Measurements from ENCODE around the gene POLR2B.

POLR2B gene

DNA sequence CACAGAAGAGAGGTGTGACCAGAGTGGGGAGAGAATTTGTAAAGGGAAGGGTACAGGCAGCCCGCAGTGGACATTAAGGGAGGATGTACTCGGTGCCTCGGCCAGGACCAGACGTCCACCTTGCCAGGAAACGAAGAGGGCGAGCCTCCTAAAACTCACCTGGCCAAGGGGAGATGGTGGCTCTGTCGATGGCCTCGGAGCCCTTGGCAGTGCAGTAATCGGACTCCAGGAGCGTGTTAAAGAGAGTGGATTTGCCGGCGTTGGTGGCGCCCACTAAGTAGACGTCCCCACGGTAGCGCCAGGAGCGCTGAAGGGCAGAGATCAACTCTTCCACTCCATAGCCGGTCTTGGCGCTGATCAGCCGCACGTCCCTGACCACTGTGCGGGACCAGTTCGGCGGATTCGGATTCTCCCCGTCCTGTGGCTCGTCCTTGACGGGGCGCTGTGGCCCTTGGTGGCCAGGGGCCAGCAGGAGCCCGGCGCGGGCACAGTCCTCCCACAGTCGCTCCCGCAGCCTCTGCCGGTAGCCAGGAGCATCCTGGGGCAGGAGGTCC is 2.3 kb upstream of the POLR2B start:
- H3K9me3 ChIP-seq (ENCODE audit: control insufficient read depth, insufficient read depth, low read depth, low read length): no peaks in the 10 kb centered on the region
- POLR2A ChIA-PET: interaction anchor here (0.8 to 3.4 kb wide), 6 partner anchors 12 to 157 kb away, joined by 3 to 15 read pairs (median 6); partner anchors contain the start of genes IGFBP7 and REST
- H3K4me1 ChIP-seq (ENCODE audit: control insufficient read depth, insufficient read depth, low read length): no peaks in the 10 kb centered on the region
- peak overlapping the region; percentile 82 for H3K4me3 ChIP-seq (ENCODE audit: low read depth, low read length)
- no peak overlapping the region; the same call in 1 of the 2 replicates for H3K27ac ChIP-seq (ENCODE audit: extremely low read depth, low read depth, low read length)
- TF ChIP-seq OSR2 (tag by site-specific recombination; IDR thresholded peaks at IDR 0.05): peak; percentile 35; the same call in 1 of the 2 replicates
- TF ChIP-seq ZNF335 (tag by site-specific recombination; conservative IDR thresholded peaks at IDR 0.05): 0 out of 2 replicates have a peak, but pooled peaks have one; percentile 10
- no peak for TF ChIP-seq ZNF510 (tag by site-specific recombination; IDR thresholded peaks at IDR 0.05; ENCODE audit: insufficient replicate concordance)
- 0 out of 2 replicates have a peak, but pooled peaks have one; percentile 30 for TF ChIP-seq GLIS2 (tag by site-specific recombination; IDR thresholded peaks at IDR 0.05)
- CTCF ChIA-PET: interaction anchor here (2.1 kb wide), 1 partner anchor 68 kb away, joined by 4 read pairs; no protein-coding TSS in a partner anchor
- H3K36me3 ChIP-seq (ENCODE audit: control insufficient read depth in 2 of 2, insufficient read depth in 1 of 2, low read length in 2 of 2): peaks cover 7 to 36% of the 10 kb centered on the region in 2 experiments

DNA sequence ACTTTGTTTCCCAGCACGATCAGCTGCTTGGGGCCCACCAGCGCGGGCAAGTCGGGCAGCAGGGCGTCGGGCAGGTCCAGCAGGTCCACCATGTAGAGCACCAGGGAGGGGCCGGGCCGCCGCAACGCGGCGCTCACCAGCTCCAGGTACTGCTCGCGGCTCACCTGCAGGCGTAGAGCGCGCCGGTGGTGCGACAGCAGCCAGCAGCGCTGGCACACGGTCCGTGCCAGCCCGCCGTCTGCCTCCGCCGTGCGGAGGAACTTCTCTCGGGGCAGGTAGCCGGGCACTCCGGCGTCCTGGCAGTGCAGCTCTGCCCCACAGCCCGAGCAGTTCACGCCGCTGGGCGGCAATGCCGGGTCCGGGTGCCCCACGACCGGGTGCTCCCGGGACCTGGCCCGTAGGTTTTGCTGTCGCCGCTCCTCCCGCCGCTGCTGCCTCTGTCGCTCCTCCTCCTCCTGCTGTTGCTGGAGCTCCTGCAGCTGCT is 1.8 kb upstream of the POLR2B start:
- H3K36me3 ChIP-seq (ENCODE audit: control insufficient read depth in 2 of 2, insufficient read depth in 1 of 2, low read length in 2 of 2): peaks cover 6 to 31% of the 10 kb centered on the region in 2 experiments
- ChIA-PET CTCF (interaction anchor here (0.7 to 2.1 kb wide), 2 partner anchors 20 to 68 kb away, joined by 3 to 4 read pairs; no protein-coding TSS in a partner anchor), POLR2A (interaction anchor here (0.8 to 3.4 kb wide), 12 partner anchors 11 to 590 kb away, joined by 3 to 16 read pairs (median 6); partner anchors contain the start of genes AASDH, IGFBP7, PAICS and PPAT)
- no peaks in the 10 kb centered on the region for H3K4me1 ChIP-seq (ENCODE audit: control insufficient read depth, insufficient read depth, low read length)
- H3K9me3 ChIP-seq (ENCODE audit: control insufficient read depth, insufficient read depth, low read depth, low read length): no peaks in the 10 kb centered on the region
- peak overlapping the region; percentile 82 for H3K4me3 ChIP-seq (ENCODE audit: low read depth, low read length)
- H3K27ac ChIP-seq (ENCODE audit: extremely low read depth, low read depth, low read length): peak overlapping the region; percentile 11; the same call in 1 of the 2 replicates
- TF ChIP-seq ZNF610 (tag by site-specific recombination; IDR thresholded peaks at IDR 0.05; ENCODE audit: borderline replicate concordance) (peak; percentile 62; the same call in 1 of the 2 replicates), ZNF501 (tag by site-specific recombination; IDR thresholded peaks at IDR 0.05) (0 out of 2 replicates have a peak, but pooled peaks have one; percentile 10), ZNF514 (tag by site-specific recombination; IDR thresholded peaks at IDR 0.05) (no peak), ZBTB8A (tag by site-specific recombination; IDR thresholded peaks at IDR 0.05) (peak; percentile 44; the same call in 1 of the 2 replicates), RBAK (tag by site-specific recombination; IDR thresholded peaks at IDR 0.05) (no peak), ZIC2 (tag by site-specific recombination; IDR thresholded peaks at IDR 0.05) (peak; percentile 56; the same call in 1 of the 2 replicates), ZBTB20 (tag by site-specific recombination; IDR thresholded peaks at IDR 0.05) (peak; percentile 99), GLI4 (tag by site-specific recombination; IDR thresholded peaks at IDR 0.05) (no peak), GFI1B (tag by site-specific recombination; IDR thresholded peaks at IDR 0.05) (no peak), ZNF341 (tag by site-specific recombination; IDR thresholded peaks at IDR 0.05; ENCODE audit: low read depth) (peak; percentile 96), TCF7L2 (IDR thresholded peaks at IDR 0.05; ENCODE audit: borderline replicate concordance, low read depth, low read length) (no peak), ZNF837 (tag by site-specific recombination; IDR thresholded peaks at IDR 0.05) (no peak), ZFP69B (tag by site-specific recombination; IDR thresholded peaks at IDR 0.05) (0 out of 2 replicates have a peak, but pooled peaks have one; percentile 26), ZNF76 (tag by site-specific recombination; IDR thresholded peaks at IDR 0.05; ENCODE audit: borderline replicate concordance, low read depth) (peak; percentile 76; the same call in 1 of the 2 replicates), ZNF629 (tag by site-specific recombination; IDR thresholded peaks at IDR 0.05) (no peak), ZNF561 (tag by site-specific recombination; IDR thresholded peaks at IDR 0.05; ENCODE audit: borderline replicate concordance) (no peak)
- TF ChIP-seq, protein P1, sequence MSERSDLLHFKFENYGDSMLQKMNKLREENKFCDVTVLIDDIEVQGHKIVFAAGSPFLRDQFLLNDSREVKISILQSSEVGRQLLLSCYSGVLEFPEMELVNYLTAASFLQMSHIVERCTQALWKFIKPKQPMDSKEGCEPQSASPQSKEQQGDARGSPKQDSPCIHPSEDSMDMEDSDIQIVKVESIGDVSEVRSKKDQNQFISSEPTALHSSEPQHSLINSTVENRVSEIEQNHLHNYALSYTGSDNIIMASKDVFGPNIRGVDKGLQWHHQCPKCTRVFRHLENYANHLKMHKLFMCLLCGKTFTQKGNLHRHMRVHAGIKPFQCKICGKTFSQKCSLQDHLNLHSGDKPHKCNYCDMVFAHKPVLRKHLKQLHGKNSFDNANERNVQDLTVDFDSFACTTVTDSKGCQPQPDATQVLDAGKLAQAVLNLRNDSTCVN (tag by site-specific recombination; optimal IDR thresholded peaks at IDR 0.05): peak; percentile 71
- TF ChIP-seq, protein P2, sequence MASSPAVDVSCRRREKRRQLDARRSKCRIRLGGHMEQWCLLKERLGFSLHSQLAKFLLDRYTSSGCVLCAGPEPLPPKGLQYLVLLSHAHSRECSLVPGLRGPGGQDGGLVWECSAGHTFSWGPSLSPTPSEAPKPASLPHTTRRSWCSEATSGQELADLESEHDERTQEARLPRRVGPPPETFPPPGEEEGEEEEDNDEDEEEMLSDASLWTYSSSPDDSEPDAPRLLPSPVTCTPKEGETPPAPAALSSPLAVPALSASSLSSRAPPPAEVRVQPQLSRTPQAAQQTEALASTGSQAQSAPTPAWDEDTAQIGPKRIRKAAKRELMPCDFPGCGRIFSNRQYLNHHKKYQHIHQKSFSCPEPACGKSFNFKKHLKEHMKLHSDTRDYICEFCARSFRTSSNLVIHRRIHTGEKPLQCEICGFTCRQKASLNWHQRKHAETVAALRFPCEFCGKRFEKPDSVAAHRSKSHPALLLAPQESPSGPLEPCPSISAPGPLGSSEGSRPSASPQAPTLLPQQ (tag by site-specific recombination; IDR thresholded peaks at IDR 0.05): peak; percentile 61
- TF ChIP-seq, protein P3, sequence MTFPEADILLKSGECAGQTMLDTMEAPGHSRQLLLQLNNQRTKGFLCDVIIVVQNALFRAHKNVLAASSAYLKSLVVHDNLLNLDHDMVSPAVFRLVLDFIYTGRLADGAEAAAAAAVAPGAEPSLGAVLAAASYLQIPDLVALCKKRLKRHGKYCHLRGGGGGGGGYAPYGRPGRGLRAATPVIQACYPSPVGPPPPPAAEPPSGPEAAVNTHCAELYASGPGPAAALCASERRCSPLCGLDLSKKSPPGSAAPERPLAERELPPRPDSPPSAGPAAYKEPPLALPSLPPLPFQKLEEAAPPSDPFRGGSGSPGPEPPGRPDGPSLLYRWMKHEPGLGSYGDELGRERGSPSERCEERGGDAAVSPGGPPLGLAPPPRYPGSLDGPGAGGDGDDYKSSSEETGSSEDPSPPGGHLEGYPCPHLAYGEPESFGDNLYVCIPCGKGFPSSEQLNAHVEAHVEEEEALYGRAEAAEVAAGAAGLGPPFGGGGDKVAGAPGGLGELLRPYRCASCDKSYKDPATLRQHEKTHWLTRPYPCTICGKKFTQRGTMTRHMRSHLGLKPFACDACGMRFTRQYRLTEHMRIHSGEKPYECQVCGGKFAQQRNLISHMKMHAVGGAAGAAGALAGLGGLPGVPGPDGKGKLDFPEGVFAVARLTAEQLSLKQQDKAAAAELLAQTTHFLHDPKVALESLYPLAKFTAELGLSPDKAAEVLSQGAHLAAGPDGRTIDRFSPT (tag by site-specific recombination; IDR thresholded peaks at IDR 0.05): peak; percentile 47
- TF ChIP-seq, protein P4, sequence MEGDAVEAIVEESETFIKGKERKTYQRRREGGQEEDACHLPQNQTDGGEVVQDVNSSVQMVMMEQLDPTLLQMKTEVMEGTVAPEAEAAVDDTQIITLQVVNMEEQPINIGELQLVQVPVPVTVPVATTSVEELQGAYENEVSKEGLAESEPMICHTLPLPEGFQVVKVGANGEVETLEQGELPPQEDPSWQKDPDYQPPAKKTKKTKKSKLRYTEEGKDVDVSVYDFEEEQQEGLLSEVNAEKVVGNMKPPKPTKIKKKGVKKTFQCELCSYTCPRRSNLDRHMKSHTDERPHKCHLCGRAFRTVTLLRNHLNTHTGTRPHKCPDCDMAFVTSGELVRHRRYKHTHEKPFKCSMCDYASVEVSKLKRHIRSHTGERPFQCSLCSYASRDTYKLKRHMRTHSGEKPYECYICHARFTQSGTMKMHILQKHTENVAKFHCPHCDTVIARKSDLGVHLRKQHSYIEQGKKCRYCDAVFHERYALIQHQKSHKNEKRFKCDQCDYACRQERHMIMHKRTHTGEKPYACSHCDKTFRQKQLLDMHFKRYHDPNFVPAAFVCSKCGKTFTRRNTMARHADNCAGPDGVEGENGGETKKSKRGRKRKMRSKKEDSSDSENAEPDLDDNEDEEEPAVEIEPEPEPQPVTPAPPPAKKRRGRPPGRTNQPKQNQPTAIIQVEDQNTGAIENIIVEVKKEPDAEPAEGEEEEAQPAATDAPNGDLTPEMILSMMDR (tag by site-specific recombination; IDR thresholded peaks at IDR 0.05): peak; percentile 50
